ENCODE data around the gene MYH9. TPM values are rescaled to one million over a fixed set of nuclear protein-coding genes. Genes with fewer than 3 reads are reported as not detected.
A peak's percentile ranks its signal among the peaks of the same experiment; 100 is the strongest.

Gene MYH9
- total and polyA plus RNA-seq, 4 donors, result 184 to 667 (median 332) TPM

DNA sequence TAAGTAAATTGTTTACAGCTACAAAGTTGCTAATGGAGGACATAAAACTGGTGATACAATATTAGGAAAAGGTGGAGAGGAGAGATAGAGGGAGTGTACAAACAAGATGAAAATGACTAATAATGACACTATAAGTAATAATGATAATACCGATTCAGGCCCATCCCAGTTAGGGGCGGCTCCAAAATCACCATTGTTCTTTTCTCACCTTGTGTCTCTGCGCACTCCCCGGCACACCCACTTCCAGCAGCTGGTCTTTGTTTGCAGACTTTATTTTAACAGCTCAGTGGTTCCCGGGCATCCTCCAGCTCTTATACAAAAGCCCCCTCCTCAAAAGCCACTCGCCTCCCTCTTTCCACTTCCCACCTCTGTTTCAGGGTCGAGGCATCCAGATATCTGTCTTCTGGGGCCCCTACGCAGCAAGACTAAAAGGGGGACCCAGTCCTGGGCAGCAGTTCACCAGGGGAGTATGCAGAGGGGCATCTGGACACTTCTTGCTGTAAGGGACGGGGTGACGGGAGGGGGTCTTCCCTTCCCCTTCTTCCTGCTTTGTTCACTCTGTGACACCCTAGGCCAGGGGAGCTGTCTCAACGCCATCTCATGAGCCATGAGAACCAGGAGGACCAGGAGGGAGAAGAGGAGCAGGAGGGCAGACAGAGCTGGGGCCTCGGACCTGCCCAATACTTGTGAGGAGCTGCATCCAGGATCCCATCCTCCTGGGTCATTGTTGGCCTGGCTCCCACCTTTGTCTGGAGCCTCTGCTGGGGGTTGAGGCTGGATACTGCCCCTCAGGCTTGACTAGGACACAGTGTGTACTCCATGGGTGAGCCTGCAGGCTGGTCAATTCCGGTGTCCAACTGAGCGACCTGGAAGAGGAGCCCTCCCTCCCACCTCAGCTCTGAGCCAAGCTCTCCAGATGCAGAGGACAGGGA, 151.1 kb downstream of the MYH9 start:
- ATAC-seq (ENCODE audit: insufficient read depth, low FRiP score), result no peak
- H3K27ac ChIP-seq (ENCODE audit: low read depth in 1 of 2, low read length in 1 of 2), result no peak overlapping the region
- H3K4me3 ChIP-seq, result no peak overlapping the region
- H3K9ac ChIP-seq (ENCODE audit: insufficient read depth in 1 of 2, low read length in 2 of 2), result no peak overlapping the region
- no peak for DNase-seq
- H3K9me3 ChIP-seq (ENCODE audit: control insufficient read depth in 4 of 4, insufficient read depth in 3 of 4, low read length in 3 of 4), result no peaks in the 10 kb centered on the region
- H3K4me1 ChIP-seq (ENCODE audit: control insufficient read depth in 5 of 5, insufficient read depth in 5 of 5, low read length in 5 of 5), result peaks cover 12 to 33% (median 16%) of the 10 kb centered on the region in 5 donors
- no peaks in the 10 kb centered on the region for H3K27me3 ChIP-seq (ENCODE audit: control insufficient read depth in 3 of 3, insufficient read depth in 3 of 3, low read length in 2 of 3)
- peaks cover 5 to 17% (median 8%) of the 10 kb centered on the region in 4 donors for H3K36me3 ChIP-seq (ENCODE audit: control insufficient read depth in 4 of 4, insufficient read depth in 4 of 4, low read length in 4 of 4)
- TF ChIP-seq, protein P1, sequence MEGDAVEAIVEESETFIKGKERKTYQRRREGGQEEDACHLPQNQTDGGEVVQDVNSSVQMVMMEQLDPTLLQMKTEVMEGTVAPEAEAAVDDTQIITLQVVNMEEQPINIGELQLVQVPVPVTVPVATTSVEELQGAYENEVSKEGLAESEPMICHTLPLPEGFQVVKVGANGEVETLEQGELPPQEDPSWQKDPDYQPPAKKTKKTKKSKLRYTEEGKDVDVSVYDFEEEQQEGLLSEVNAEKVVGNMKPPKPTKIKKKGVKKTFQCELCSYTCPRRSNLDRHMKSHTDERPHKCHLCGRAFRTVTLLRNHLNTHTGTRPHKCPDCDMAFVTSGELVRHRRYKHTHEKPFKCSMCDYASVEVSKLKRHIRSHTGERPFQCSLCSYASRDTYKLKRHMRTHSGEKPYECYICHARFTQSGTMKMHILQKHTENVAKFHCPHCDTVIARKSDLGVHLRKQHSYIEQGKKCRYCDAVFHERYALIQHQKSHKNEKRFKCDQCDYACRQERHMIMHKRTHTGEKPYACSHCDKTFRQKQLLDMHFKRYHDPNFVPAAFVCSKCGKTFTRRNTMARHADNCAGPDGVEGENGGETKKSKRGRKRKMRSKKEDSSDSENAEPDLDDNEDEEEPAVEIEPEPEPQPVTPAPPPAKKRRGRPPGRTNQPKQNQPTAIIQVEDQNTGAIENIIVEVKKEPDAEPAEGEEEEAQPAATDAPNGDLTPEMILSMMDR (IDR thresholded peaks at IDR 0.05; ENCODE audit: control extremely low read depth, extremely low read depth), result no peak
- WGBS, 2 donors, result 69 to 85% methylated on average over 14 of the region's 14 CpGs

DNA sequence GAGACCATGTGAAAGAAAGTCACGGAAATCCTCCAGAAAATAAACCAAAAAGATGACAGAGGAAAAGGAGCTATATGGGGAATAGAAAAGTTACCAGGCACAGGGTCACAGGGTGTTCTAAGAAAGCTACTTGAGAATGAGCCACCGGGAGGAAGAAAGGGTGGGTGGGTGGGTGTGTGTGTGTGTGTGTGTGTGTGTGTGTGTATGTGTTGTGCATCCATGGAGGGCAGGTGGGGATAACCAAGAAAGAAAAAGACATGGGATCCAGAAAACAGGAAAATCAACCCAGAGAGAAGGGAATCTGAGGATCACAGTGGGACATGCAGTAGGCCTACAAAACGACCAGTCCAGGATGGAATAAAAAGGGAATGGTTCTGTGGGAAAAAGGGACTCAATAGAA, 152.2 kb downstream of the MYH9 start:
- Histone ChIP-seq H3K27ac (ENCODE audit: low read depth in 1 of 2, low read length in 1 of 2) (no peak overlapping the region), H3K9me3 (ENCODE audit: control insufficient read depth in 4 of 4, insufficient read depth in 3 of 4, low read length in 3 of 4) (no peaks in the 10 kb centered on the region), H3K4me3 (no peak overlapping the region), H3K4me1 (ENCODE audit: control insufficient read depth in 5 of 5, insufficient read depth in 5 of 5, low read length in 5 of 5) (peaks cover 12 to 33% (median 17%) of the 10 kb centered on the region in 5 donors), H3K9ac (ENCODE audit: insufficient read depth in 1 of 2, low read length in 2 of 2) (no peak overlapping the region), H3K27me3 (ENCODE audit: control insufficient read depth in 3 of 3, insufficient read depth in 3 of 3, low read length in 2 of 3) (no peaks in the 10 kb centered on the region), H3K36me3 (ENCODE audit: control insufficient read depth in 4 of 4, insufficient read depth in 4 of 4, low read length in 4 of 4) (peaks cover 12 to 21% (median 14%) of the 10 kb centered on the region in 4 donors)
- ATAC-seq (ENCODE audit: insufficient read depth, low FRiP score) (no peak), DNase-seq (no peak)
- 75 to 85% methylated on average over 3 of the region's 3 CpGs for WGBS, 2 donors
- TF ChIP-seq, protein P1 (IDR thresholded peaks at IDR 0.05; ENCODE audit: control extremely low read depth, extremely low read depth), result no peak

DNA sequence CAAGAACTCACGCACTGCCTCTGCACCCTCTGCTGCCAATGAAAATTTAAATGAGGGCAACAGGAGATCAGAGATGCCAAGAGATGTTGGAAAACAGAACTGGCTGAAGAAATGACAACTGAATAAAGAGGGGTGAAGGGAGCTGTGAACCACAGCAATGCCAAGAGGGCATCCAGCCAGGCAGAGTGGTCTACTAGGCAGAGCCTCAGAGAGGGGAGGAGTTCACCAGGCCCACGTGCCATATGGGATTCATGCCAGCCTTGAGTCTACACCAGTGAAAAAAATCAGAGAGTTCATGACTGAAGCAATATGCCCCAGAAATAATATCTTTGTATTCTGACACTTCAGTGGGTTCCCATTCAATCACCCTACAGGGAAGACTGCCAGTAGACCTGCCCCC, 152.8 kb downstream of the MYH9 start:
- TF ChIP-seq, protein P1 (IDR thresholded peaks at IDR 0.05; ENCODE audit: control extremely low read depth, extremely low read depth), result no peak
- DNase-seq (peak in 1 of 3 donors; percentile 56), ATAC-seq (ENCODE audit: insufficient read depth, low FRiP score) (no peak)
- Histone ChIP-seq H3K27me3 (ENCODE audit: control insufficient read depth in 3 of 3, insufficient read depth in 3 of 3, low read length in 2 of 3) (no peaks in the 10 kb centered on the region), H3K27ac (ENCODE audit: low read depth in 1 of 2, low read length in 1 of 2) (peak overlapping the region in 1 of 2 donors; percentile 16), H3K9ac (ENCODE audit: insufficient read depth in 1 of 2, low read length in 2 of 2) (no peak overlapping the region), H3K9me3 (ENCODE audit: control insufficient read depth in 4 of 4, insufficient read depth in 3 of 4, low read length in 3 of 4) (no peaks in the 10 kb centered on the region), H3K4me3 (no peak overlapping the region), H3K4me1 (ENCODE audit: control insufficient read depth in 5 of 5, insufficient read depth in 5 of 5, low read length in 5 of 5) (peaks cover 12 to 32% (median 17%) of the 10 kb centered on the region in 5 donors), H3K36me3 (ENCODE audit: control insufficient read depth in 4 of 4, insufficient read depth in 4 of 4, low read length in 4 of 4) (peaks cover 16 to 27% (median 21%) of the 10 kb centered on the region in 4 donors)
- WGBS, 2 donors, result 39 to 61% methylated on average over 2 of the region's 2 CpGs

Data from lung (tissue), 12 donors.